ENCODE data around the gene TBATA.

The TBATA gene

GRCh38 chr10:70816220-70816894 is 31.2 kb upstream of the TBATA start:
- ChIA-PET CTCF (interaction anchor here (0.5 to 3.8 kb wide), 10 partner anchors 16 to 358 kb away, joined by 3 to 20 read pairs (median 4); no protein-coding TSS in a partner anchor), POLR2A (interaction anchor here (0.5 to 1.9 kb wide), 8 partner anchors 20 to 409 kb away, joined by 3 to 7 read pairs (median 3); partner anchors contain the start of gene PCBD1)
- peaks cover 10 to 34% of the 10 kb centered on the region in 2 experiments; a peak in 2 of 3 replicates for H3K36me3 ChIP-seq (ENCODE audit: control insufficient read depth in 2 of 2, insufficient read depth in 1 of 2, low read length in 2 of 2)
- no peaks in the 10 kb centered on the region for H3K9me3 ChIP-seq (ENCODE audit: control insufficient read depth, insufficient read depth, low read depth, low read length)
- H3K4me1 ChIP-seq (ENCODE audit: control insufficient read depth, insufficient read depth, low read length): no peaks in the 10 kb centered on the region
- H3K4me3 ChIP-seq (ENCODE audit: low read depth, low read length): peak overlapping the region; percentile 82
- peak overlapping the region; percentile 94 for H3K27ac ChIP-seq (ENCODE audit: extremely low read depth, low read depth, low read length)
- peak; percentile 89 for TF ChIP-seq WT1 (tag by site-specific recombination; IDR thresholded peaks at IDR 0.05)
- no peak for TF ChIP-seq ZNF776 (tag by site-specific recombination; IDR thresholded peaks at IDR 0.05; ENCODE audit: borderline replicate concordance)
- peak; percentile 85 for TF ChIP-seq PRDM10 (tag by site-specific recombination; IDR thresholded peaks at IDR 0.05)
- TF ChIP-seq ZNF391 (tag by site-specific recombination; IDR thresholded peaks at IDR 0.05; ENCODE audit: borderline replicate concordance, low read depth): no peak
- TF ChIP-seq ZBTB8A (tag by site-specific recombination; IDR thresholded peaks at IDR 0.05): peak; percentile 83
- no peak for TF ChIP-seq ZNF501 (tag by site-specific recombination; IDR thresholded peaks at IDR 0.05)
- peak; percentile 82 for TF ChIP-seq ZBTB26 (tag by site-specific recombination; optimal IDR thresholded peaks at IDR 0.05)
- TF ChIP-seq ZNF692 (tag by site-specific recombination; IDR thresholded peaks at IDR 0.05): peak; percentile 31; the same call in 1 of the 2 replicates
- TF ChIP-seq KLF16 (tag by site-specific recombination; IDR thresholded peaks at IDR 0.05): peak; percentile 35; the same call in 1 of the 2 replicates
- TF ChIP-seq ZNF561 (tag by site-specific recombination; IDR thresholded peaks at IDR 0.05; ENCODE audit: borderline replicate concordance): peak; percentile 77; the same call in 1 of the 2 replicates
- peak; percentile 95 for TF ChIP-seq ZBTB17 (tag by site-specific recombination; IDR thresholded peaks at IDR 0.05)
- peak; percentile 50 for TF ChIP-seq ZBTB10 (tag by site-specific recombination; IDR thresholded peaks at IDR 0.05)
- peak; percentile 87 for TF ChIP-seq ZEB2 (tag by site-specific recombination; IDR thresholded peaks at IDR 0.05)
- no peak for TF ChIP-seq ZNF768 (tag by site-specific recombination; IDR thresholded peaks at IDR 0.05)
- TF ChIP-seq GLIS1 (tag by site-specific recombination; IDR thresholded peaks at IDR 0.05): peak; percentile 97
- no peak for TF ChIP-seq ZNF248 (tag by site-specific recombination; IDR thresholded peaks at IDR 0.05)
- TF ChIP-seq YY2 (tag by site-specific recombination; IDR thresholded peaks at IDR 0.05): no peak
- no peak for TF ChIP-seq ZNF121 (tag by site-specific recombination; IDR thresholded peaks at IDR 0.05)
- TF ChIP-seq ZBTB48 (tag by site-specific recombination; IDR thresholded peaks at IDR 0.05): peak; percentile 48
- TF ChIP-seq ZBTB6 (tag by site-specific recombination; IDR thresholded peaks at IDR 0.05): peak; percentile 24; the same call in 1 of the 2 replicates
- no peak; the same call in 1 of the 2 replicates for TF ChIP-seq ZBTB21 (tag by site-specific recombination; IDR thresholded peaks at IDR 0.05)
- no peak for TF ChIP-seq ZFP37 (tag by site-specific recombination; IDR thresholded peaks at IDR 0.05)
- TF ChIP-seq ZNF423 (tag by site-specific recombination; IDR thresholded peaks at IDR 0.05): peak; percentile 14; the same call in 1 of the 2 replicates
- peak; percentile 74 for TF ChIP-seq ZNF341 (tag by site-specific recombination; IDR thresholded peaks at IDR 0.05; ENCODE audit: low read depth)
- peak; percentile 94 for TF ChIP-seq ZFHX2 (tag by site-specific recombination; conservative IDR thresholded peaks at IDR 0.05)
- peak; percentile 71; the same call in 1 of the 2 replicates for TF ChIP-seq KLF9 (tag by site-specific recombination; IDR thresholded peaks at IDR 0.05; ENCODE audit: low read depth)
- TF ChIP-seq ZNF324 (tag by site-specific recombination; IDR thresholded peaks at IDR 0.05): no peak
- TF ChIP-seq ZNF76 (tag by site-specific recombination; IDR thresholded peaks at IDR 0.05; ENCODE audit: borderline replicate concordance, low read depth): peak; percentile 75; the same call in 1 of the 2 replicates
